Dendritic cell treated with granulocyte-macrophage colony-stimulating factor and Interleukin-4, amounts not matched to agents 40 ng/mL and 50 ng/mL, for 4 days (primary cell): ENCODE results near the gene VWA1.
"Not testable (repeated sequence)": the region's sequence is repeated elsewhere in the genome, so short reads cannot be mapped to it uniquely, and the experiment has no call there.

ENCODE experiments used
- H3K27ac Mint-ChIP-seq: one replicate; pipeline ENCODE4 v1.8.0; 2022; ENCODE audit warnings: mild to moderate bottlenecking, mixed read lengths
- H3K27me3 Mint-ChIP-seq: one replicate; pipeline ENCODE4 v1.8.0; 2022; ENCODE audit warnings: mild to moderate bottlenecking, mixed read lengths
- H3K36me3 Mint-ChIP-seq: one replicate; pipeline ENCODE4 v1.8.0; 2022; ENCODE audit warnings: low read depth, mixed read lengths
- H3K4me1 Mint-ChIP-seq: one replicate; pipeline ENCODE4 v1.8.0; 2022; ENCODE audit warnings: low read depth, mixed read lengths
- H3K4me3 Mint-ChIP-seq: one replicate; pipeline ENCODE4 v1.8.0; 2022; ENCODE audit warnings: mild to moderate bottlenecking, moderate library complexity, mixed read lengths
- H3K9me3 Mint-ChIP-seq: one replicate; pipeline ENCODE4 v1.8.0; 2022; ENCODE audit warnings: mixed read lengths
- intact Hi-C: fragments of 100-400 bp; cut with micrococcal nuclease; formaldehyde crosslinking; loops from one replicate; pipeline ENCODE4 v1.15.0; 2022

VWA1 gene

GRCh38 chr1:1477206-1477605, 41.7 kb downstream of the VWA1 start:
- H3K4me1 Mint-ChIP-seq: peaks cover 13% of the 10 kb centered on the region
- no peaks in the 10 kb centered on the region for H3K27me3 Mint-ChIP-seq
- H3K9me3 Mint-ChIP-seq: no peaks in the 10 kb centered on the region

GRCh38 chr1:1479547-1480487, 44.3 kb downstream of the VWA1 start:
- no peaks in the 10 kb centered on the region for H3K9me3 Mint-ChIP-seq
- no peaks in the 10 kb centered on the region for H3K4me1 Mint-ChIP-seq
- intact Hi-C loops: no loop called here
- H3K27ac Mint-ChIP-seq: no peak overlapping the region
- no peak overlapping the region for H3K4me3 Mint-ChIP-seq
- no peaks in the 10 kb centered on the region for H3K27me3 Mint-ChIP-seq
- peaks cover 90% of the 10 kb centered on the region for H3K36me3 Mint-ChIP-seq

More at GRCh38 chr1:1477206-1477605, 41.7 kb downstream of the VWA1 start:
- Mint-ChIP-seq H3K36me3 (peaks cover 74% of the 10 kb centered on the region), H3K4me3 (no peak overlapping the region), H3K27ac (no peak overlapping the region)
- intact Hi-C loops: no loop called here

GRCh38 chr1:1480488-1480867, 45.0 kb downstream of the VWA1 start:
- H3K9me3 Mint-ChIP-seq, intact Hi-C loops, H3K4me1 Mint-ChIP-seq, H3K4me3 Mint-ChIP-seq, H3K27ac Mint-ChIP-seq, H3K27me3 Mint-ChIP-seq: not testable (repeated sequence)
- peaks cover 93% of the 10 kb centered on the region for H3K36me3 Mint-ChIP-seq

- peaks cover 95% of the 10 kb centered on the region for H3K36me3 Mint-ChIP-seq
- H3K4me3 Mint-ChIP-seq, H3K4me1 Mint-ChIP-seq, H3K9me3 Mint-ChIP-seq, intact Hi-C loops, H3K27ac Mint-ChIP-seq, H3K27me3 Mint-ChIP-seq: not testable (repeated sequence)
These were observed 46.3 kb downstream of the VWA1 start for GRCh38 chr1:1481811-1482210.

- no peaks in the 10 kb centered on the region for H3K4me1 Mint-ChIP-seq
- H3K9me3 Mint-ChIP-seq: no peaks in the 10 kb centered on the region
- H3K27ac Mint-ChIP-seq: no peak overlapping the region
- no peak overlapping the region for H3K4me3 Mint-ChIP-seq
- peaks cover 95% of the 10 kb centered on the region for H3K36me3 Mint-ChIP-seq
- intact Hi-C loops: no loop called here
- H3K27me3 Mint-ChIP-seq: no peaks in the 10 kb centered on the region
These were observed 47.4 kb downstream of the VWA1 start for GRCh38 chr1:1482856-1483255.

GRCh38 chr1:1483714-1484113, 48.2 kb downstream of the VWA1 start:
- no peaks in the 10 kb centered on the region for H3K9me3 Mint-ChIP-seq
- no peaks in the 10 kb centered on the region for H3K27me3 Mint-ChIP-seq
- peaks cover 96% of the 10 kb centered on the region for H3K36me3 Mint-ChIP-seq
- H3K4me3 Mint-ChIP-seq: no peak overlapping the region
- no peaks in the 10 kb centered on the region for H3K4me1 Mint-ChIP-seq
- no peak overlapping the region for H3K27ac Mint-ChIP-seq
- intact Hi-C loops: no loop called here

GRCh38 chr1:1484976-1485750, 49.7 kb downstream of the VWA1 start:
- peaks cover 97% of the 10 kb centered on the region for H3K36me3 Mint-ChIP-seq
- intact Hi-C loops, H3K27ac Mint-ChIP-seq, H3K4me3 Mint-ChIP-seq, H3K27me3 Mint-ChIP-seq, H3K9me3 Mint-ChIP-seq, H3K4me1 Mint-ChIP-seq: not testable (repeated sequence)

GRCh38 chr1:1485755-1486317, 50.3 kb downstream of the VWA1 start:
- H3K9me3 Mint-ChIP-seq, H3K27ac Mint-ChIP-seq, H3K27me3 Mint-ChIP-seq, intact Hi-C loops, H3K4me3 Mint-ChIP-seq, H3K4me1 Mint-ChIP-seq: not testable (repeated sequence)
- H3K36me3 Mint-ChIP-seq: peaks cover 97% of the 10 kb centered on the region

GRCh38 chr1:1487701-1488100, 52.2 kb downstream of the VWA1 start:
- H3K27ac Mint-ChIP-seq: no peak overlapping the region
- no peaks in the 10 kb centered on the region for H3K27me3 Mint-ChIP-seq
- H3K4me1 Mint-ChIP-seq: no peaks in the 10 kb centered on the region
- peaks cover 14% of the 10 kb centered on the region for H3K9me3 Mint-ChIP-seq
- H3K36me3 Mint-ChIP-seq: peaks cover 100% of the 10 kb centered on the region
- intact Hi-C loops: no loop called here
- H3K4me3 Mint-ChIP-seq: no peak overlapping the region

- intact Hi-C loops: no loop called here
- Mint-ChIP-seq H3K36me3 (peaks cover 100% of the 10 kb centered on the region), H3K9me3 (peaks cover 24% of the 10 kb centered on the region), H3K4me1 (no peaks in the 10 kb centered on the region), H3K27me3 (no peaks in the 10 kb centered on the region), H3K4me3 (no peak overlapping the region), H3K27ac (no peak overlapping the region)
These were observed 53.7 kb downstream of the VWA1 start for GRCh38 chr1:1489231-1489630.

GRCh38 chr1:1489861-1490260, 54.4 kb downstream of the VWA1 start:
- Mint-ChIP-seq H3K4me1 (no peaks in the 10 kb centered on the region), H3K27me3 (no peaks in the 10 kb centered on the region), H3K4me3 (no peak overlapping the region), H3K9me3 (peaks cover 24% of the 10 kb centered on the region), H3K36me3 (peaks cover 100% of the 10 kb centered on the region), H3K27ac (no peak overlapping the region)
- intact Hi-C loops: no loop called here

- intact Hi-C loops: no loop called here
- Mint-ChIP-seq H3K4me1 (no peaks in the 10 kb centered on the region), H3K27ac (no peak overlapping the region), H3K4me3 (no peak overlapping the region), H3K27me3 (no peaks in the 10 kb centered on the region), H3K36me3 (peaks cover 100% of the 10 kb centered on the region), H3K9me3 (peaks cover 24% of the 10 kb centered on the region)
These were observed 55.2 kb downstream of the VWA1 start for GRCh38 chr1:1490633-1491230.

- H3K27me3 Mint-ChIP-seq: no peaks in the 10 kb centered on the region
- H3K36me3 Mint-ChIP-seq: peaks cover 99% of the 10 kb centered on the region
- H3K9me3 Mint-ChIP-seq: peaks cover 24% of the 10 kb centered on the region
- intact Hi-C loops: no loop called here
- H3K4me1 Mint-ChIP-seq: no peaks in the 10 kb centered on the region
- no peak overlapping the region for H3K27ac Mint-ChIP-seq
- H3K4me3 Mint-ChIP-seq: no peak overlapping the region
These were observed 56.1 kb downstream of the VWA1 start for GRCh38 chr1:1491601-1492000.
